SK-N-SH (cell line): Measurements from ENCODE around the gene UBAC2. TPM values are rescaled to one million over a fixed set of nuclear protein-coding genes. Genes with fewer than 3 reads are reported as not detected.

Source experiments
- CTCF ChIA-PET: fragments of 300-600, 350-600 bp; formaldehyde crosslinking; extraction: SDS; loops from one replicate; lab custom pipeline; 2021; lab: Yijun Ruan, JAX
- POLR2A ChIA-PET: fragments of 350-600 bp; sonication (Branson Sonifier 250); formaldehyde crosslinking; extraction: SDS; loops from one replicate; lab custom pipeline; 2020; ENCODE audit warnings: antibody characterized with exemption, inconsistent platforms; lab: Yijun Ruan, JAX
- DNase-seq: peaks from one replicate; pipeline ENCODE4 v3.0.0; 2012
- H2AFZ ChIP-seq: fragments of 200-600 bp; sonication (generic); 2 replicates; pipeline ENCODE4 v1.8.1; 2016; ENCODE audit warnings: antibody characterized with exemption, mild to moderate bottlenecking, low read depth
- H3F3A ChIP-seq: fragments of 200-600 bp; sonication (generic); replicated peaks from 2 replicates; pipeline ENCODE3; 2016; ENCODE audit warnings: antibody characterized with exemption, mild to moderate bottlenecking; ENCODE audit not compliant: insufficient read depth
- H3K27ac ChIP-seq, 2 experiments: fragments of 200-500 bp in 1 of 2; fragments of 200-600 bp in 1 of 2; sonication (Bioruptor generic) in 1 of 2; sonication (generic), shearing (Covaris generic) in 1 of 2; 2 replicates each; pipeline versions ENCODE4 v1.5.1 to v1.6.1; 2014 to 2016; ENCODE audit warnings: low read depth in 2 of 2, inconsistent platforms in 1 of 2, low read length in 1 of 2, mild to moderate bottlenecking in 1 of 2, mixed read lengths in 1 of 2
- H3K27me3 ChIP-seq: fragments of 200-600 bp; sonication (generic), shearing (Covaris generic); 2 replicates; pipeline ENCODE4 v1.6.1; 2016; ENCODE audit warnings: mixed run types; ENCODE audit not compliant: insufficient read depth
- H3K36me3 ChIP-seq, 2 experiments: fragments of 200-500 bp in 1 of 2; fragments of 200-600 bp in 1 of 2; sonication (Bioruptor generic) in 1 of 2; sonication (generic) in 1 of 2; replicated peaks in 1 of 2; 2 replicates each; pipeline versions ENCODE3 to v1.5.1; 2014 to 2016; ENCODE audit warnings: low read length in 1 of 2, mild to moderate bottlenecking in 1 of 2; ENCODE audit not compliant: insufficient read depth in 2 of 2, control insufficient read depth in 1 of 2
- H3K4me1 ChIP-seq, 2 experiments: fragments of 200-500 bp in 1 of 2; fragments of 200-600 bp in 1 of 2; sonication (Bioruptor generic) in 1 of 2; sonication (generic), shearing (Covaris generic) in 1 of 2; 2 replicates each; pipeline versions ENCODE4 v1.5.1 to v1.6.1; 2014 to 2016; ENCODE audit warnings: low read depth in 1 of 2, low read length in 1 of 2, mixed run types in 1 of 2; ENCODE audit not compliant: insufficient read depth in 2 of 2, control insufficient read depth in 1 of 2
- H3K4me2 ChIP-seq: fragments of 200-600 bp; sonication (generic), shearing (Covaris generic); 2 replicates; pipeline ENCODE4 v1.6.1; 2017; ENCODE audit warnings: mixed run types
- H3K4me3 ChIP-seq, 2 experiments: fragments of 200-500 bp in 1 of 2; fragments of 200-600 bp in 1 of 2; sonication (Bioruptor generic) in 1 of 2; sonication (generic), shearing (Covaris generic) in 1 of 2; 2 replicates each; pipeline versions ENCODE4 v1.5.1 to v1.8.1; 2014 to 2016; ENCODE audit warnings: low read depth in 2 of 2, inconsistent platforms in 1 of 2, low read length in 1 of 2, mild to moderate bottlenecking in 1 of 2, mixed read lengths in 1 of 2, moderate library complexity in 1 of 2
- H3K79me2 ChIP-seq: fragments of 200-600 bp; sonication (generic); 2 replicates; pipeline ENCODE4 v1.8.1; 2017; ENCODE audit warnings: mild to moderate bottlenecking; ENCODE audit not compliant: insufficient read depth
- H3K9ac ChIP-seq: fragments of 200-600 bp; sonication (generic); 2 replicates; pipeline ENCODE4 v1.6.1; 2017; ENCODE audit warnings: mixed run types
- H3K9me2 ChIP-seq: fragments of 200-600 bp; sonication (generic); 2 replicates; pipeline ENCODE4 v1.6.1; 2017; ENCODE audit warnings: mixed run types
- H3K9me3 ChIP-seq: fragments of 200-600 bp; sonication (generic); 2 replicates; pipeline ENCODE4 v1.6.1; 2017; ENCODE audit warnings: mixed run types, mild to moderate bottlenecking, moderate library complexity
- H4K20me1 ChIP-seq: fragments of 200-600 bp; sonication (generic); 2 replicates; pipeline ENCODE4 v1.6.1; 2017; ENCODE audit warnings: mild to moderate bottlenecking, mixed run types; ENCODE audit not compliant: insufficient read depth
- CHD2 ChIP-seq: fragments of 150-350 bp; IDR thresholded peaks from 2 replicates; pipeline ENCODE4 v1.6.1; 2018; ENCODE audit warnings: low read length; ENCODE audit not compliant: partially characterized antibody
- ELF1 ChIP-seq: IDR thresholded peaks from 2 replicates; pipeline ENCODE4 v1.4.0; 2012
- EZH2phosphoT487 ChIP-seq: fragments of 200-600 bp; sonication (generic); IDR thresholded peaks from 2 replicates; pipeline ENCODE4 v1.6.1; 2017; ENCODE audit warnings: low read depth, mixed run types, mild to moderate bottlenecking, antibody characterized with exemption, moderate library complexity, borderline replicate concordance
- FOSL2 ChIP-seq: IDR thresholded peaks from 2 replicates; pipeline ENCODE4 v1.4.0; 2012; ENCODE audit warnings: low read depth, mild to moderate bottlenecking, moderate library complexity, borderline replicate concordance
- FOXJ3 ChIP-seq: sonication (generic); formaldehyde crosslinking; IDR thresholded peaks from 2 replicates; pipeline ENCODE4 v1.5.1; 2020; ENCODE audit warnings: mild to moderate bottlenecking, missing genetic modification reagents
- JUND ChIP-seq: IDR thresholded peaks from 2 replicates; pipeline ENCODE4 v1.4.0; 2012
- NFIC ChIP-seq: IDR thresholded peaks from 2 replicates; pipeline ENCODE4 v1.4.0; 2012; ENCODE audit warnings: borderline replicate concordance
- NRF1 ChIP-seq: IDR thresholded peaks from 2 replicates; pipeline ENCODE4 v1.6.1; 2012; ENCODE audit warnings: low read depth, mild to moderate bottlenecking, low read length
- POLR2AphosphoS5 ChIP-seq: IDR thresholded peaks from 2 replicates; pipeline ENCODE4 v1.6.1; 2012; ENCODE audit warnings: low read depth, low read length
- RAD21 ChIP-seq: IDR thresholded peaks from 2 replicates; pipeline ENCODE4 v1.6.1; 2012; ENCODE audit warnings: mild to moderate bottlenecking, low read length
- RCOR1 ChIP-seq: fragments of 150-350 bp; IDR thresholded peaks from 2 replicates; pipeline ENCODE4 v1.6.1; 2017; ENCODE audit warnings: antibody characterized with exemption, low read length
- SIN3A ChIP-seq: IDR thresholded peaks from 2 replicates; pipeline ENCODE4 v1.6.1; 2012; ENCODE audit warnings: low read depth, mild to moderate bottlenecking, low read length, moderate library complexity, borderline replicate concordance
- SMC3 ChIP-seq: IDR thresholded peaks from 2 replicates; pipeline ENCODE4 v1.6.1; 2012; ENCODE audit warnings: low read depth, low read length, improper control_type of control experiment
- TEAD4 ChIP-seq: IDR thresholded peaks from 2 replicates; pipeline ENCODE4 v1.4.0; 2012; ENCODE audit warnings: mild to moderate bottlenecking, borderline replicate concordance; ENCODE audit not compliant: insufficient read depth
- YY1 ChIP-seq: IDR thresholded peaks from 2 replicates; pipeline ENCODE4 v1.4.0; 2012; ENCODE audit warnings: low read depth, mild to moderate bottlenecking
- WGBS: methylation state at CpG from one replicate; pipeline ENCODE4 v1.1.6; 2017; ENCODE audit warnings: low lambda C conversion rate; 5-methylcytosine and 5-hydroxymethylcytosine counted together
- polyA plus RNA-seq, 3 experiments: library from polyadenylated mRNA; depleted of rRNA; stranded (reverse); fragments of >200 nt; gene quantifications; 2 replicates each; pipeline ENCODE4 v1.2.3, GENCODE V29; 2012
- TF ChIP-seq, protein P1 (sequence below): IDR thresholded peaks from 2 replicates; pipeline ENCODE4 v1.6.1; 2012; ENCODE audit warnings: mild to moderate bottlenecking, low read depth, low read length, moderate library complexity
- TF ChIP-seq, protein P2 (sequence below): fragments of 150-350 bp; IDR thresholded peaks from 2 replicates; pipeline ENCODE4 v1.6.1; 2017; ENCODE audit warnings: antibody characterized with exemption, low read length, low read depth, borderline replicate concordance

UBAC2 gene
- polyA plus RNA-seq, 1 of the 3 experiments (the other 2 are of a cell fraction) = 79.0 TPM

DNA sequence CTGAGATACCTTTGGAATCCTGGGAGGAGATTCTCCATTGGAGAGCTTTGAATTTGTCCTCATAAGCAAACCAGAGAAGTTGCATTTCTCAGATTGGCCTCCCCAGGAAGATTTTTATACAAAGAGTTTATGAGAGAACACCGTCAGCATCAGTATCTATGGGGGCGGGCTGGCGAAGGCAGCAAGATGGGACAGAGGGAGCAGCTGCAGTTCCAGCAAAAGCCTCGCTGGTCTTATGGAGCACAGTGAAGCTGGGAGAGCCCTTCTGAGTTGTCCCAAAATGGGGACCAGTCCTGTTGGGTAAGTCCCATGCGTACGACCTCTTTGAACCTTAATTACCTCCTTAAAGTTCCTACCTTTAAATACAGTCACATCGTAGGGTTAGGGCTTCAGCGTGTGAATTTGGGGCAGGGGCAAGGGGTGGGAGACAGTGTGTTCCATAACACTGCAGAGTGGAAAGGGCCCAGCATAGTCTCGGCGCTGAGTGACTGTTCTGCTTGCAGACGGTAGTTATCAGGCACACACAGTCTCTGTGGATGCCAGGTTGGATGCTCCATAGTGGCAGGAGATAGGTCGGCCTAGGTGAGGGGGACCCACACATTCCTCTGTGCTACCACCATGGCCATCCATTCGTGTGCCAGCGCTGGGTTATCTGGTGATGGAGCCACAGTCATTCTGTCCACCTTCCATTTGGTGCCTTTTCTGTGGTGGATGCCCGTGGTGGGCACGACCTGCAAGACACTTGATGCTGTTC is 141.5 kb downstream of the UBAC2 start:
- no peaks in the 10 kb centered on the region for H3K27me3 ChIP-seq
- 99% methylated on average over 10 of the region's 16 CpGs for WGBS
- POLR2A ChIA-PET = interaction anchor here (0.6 kb wide), 1 partner anchor 31 kb away, joined by 4 read pairs; no protein-coding TSS in a partner anchor

DNA sequence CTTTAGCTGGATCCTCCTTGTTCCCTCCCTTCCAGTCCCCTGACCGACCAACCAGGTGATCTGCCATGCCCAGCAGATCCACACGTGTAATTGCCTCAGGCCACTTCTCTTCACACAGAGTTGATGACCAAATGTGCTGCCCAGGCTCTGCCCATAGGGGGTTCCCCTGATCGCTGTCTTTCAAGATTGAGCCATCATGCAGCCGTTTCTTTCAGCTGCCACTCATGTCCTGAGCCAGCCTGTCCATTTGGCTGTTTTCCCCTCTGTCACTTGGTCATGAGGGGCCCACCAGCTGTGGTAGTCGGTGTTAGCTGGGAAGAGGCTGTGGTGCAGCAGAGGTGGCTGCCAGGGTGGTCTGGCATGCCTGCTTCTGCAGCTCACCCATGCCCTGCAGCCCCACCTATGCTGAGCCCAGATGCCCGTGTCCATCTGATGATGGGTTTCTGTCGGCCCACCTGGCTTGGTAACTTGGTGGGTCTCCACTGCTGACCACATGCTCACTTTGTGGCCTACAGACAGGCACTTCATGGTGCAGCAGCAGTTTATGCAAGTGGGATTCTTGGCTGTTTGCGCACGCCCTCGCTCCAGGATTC is 142.2 kb downstream of the UBAC2 start:
- 78% methylated on average over 10 of the region's 10 CpGs for WGBS

More for the DNA sequence above, 141.5 kb downstream of the UBAC2 start:
- H3K4me2 ChIP-seq = no peak overlapping the region
- no peaks in the 10 kb centered on the region for H4K20me1 ChIP-seq
- peaks cover 0 to 2% of the 10 kb centered on the region in 2 experiments; a peak in 1 of 4 replicates for H3K4me1 ChIP-seq
- H3K9ac ChIP-seq = no peak overlapping the region
- no peak for DNase-seq
- H3K79me2 ChIP-seq = no peaks in the 10 kb centered on the region
- H3K27ac ChIP-seq = no peak overlapping the region
- H3K9me3 ChIP-seq = no peaks in the 10 kb centered on the region
- TF ChIP-seq FOSL2 (no peak), NRF1 (no peak), SIN3A (no peak), JUND (no peak), ELF1 (no peak), RCOR1 (no peak), CHD2 (no peak), NFIC (no peak), POLR2AphosphoS5 (no peak), EZH2phosphoT487 (no peak), TEAD4 (no peak), SMC3 (no peak), YY1 (no peak), FOXJ3 (CRISPR knock-in tag) (no peak)
- TF ChIP-seq, protein P1, sequence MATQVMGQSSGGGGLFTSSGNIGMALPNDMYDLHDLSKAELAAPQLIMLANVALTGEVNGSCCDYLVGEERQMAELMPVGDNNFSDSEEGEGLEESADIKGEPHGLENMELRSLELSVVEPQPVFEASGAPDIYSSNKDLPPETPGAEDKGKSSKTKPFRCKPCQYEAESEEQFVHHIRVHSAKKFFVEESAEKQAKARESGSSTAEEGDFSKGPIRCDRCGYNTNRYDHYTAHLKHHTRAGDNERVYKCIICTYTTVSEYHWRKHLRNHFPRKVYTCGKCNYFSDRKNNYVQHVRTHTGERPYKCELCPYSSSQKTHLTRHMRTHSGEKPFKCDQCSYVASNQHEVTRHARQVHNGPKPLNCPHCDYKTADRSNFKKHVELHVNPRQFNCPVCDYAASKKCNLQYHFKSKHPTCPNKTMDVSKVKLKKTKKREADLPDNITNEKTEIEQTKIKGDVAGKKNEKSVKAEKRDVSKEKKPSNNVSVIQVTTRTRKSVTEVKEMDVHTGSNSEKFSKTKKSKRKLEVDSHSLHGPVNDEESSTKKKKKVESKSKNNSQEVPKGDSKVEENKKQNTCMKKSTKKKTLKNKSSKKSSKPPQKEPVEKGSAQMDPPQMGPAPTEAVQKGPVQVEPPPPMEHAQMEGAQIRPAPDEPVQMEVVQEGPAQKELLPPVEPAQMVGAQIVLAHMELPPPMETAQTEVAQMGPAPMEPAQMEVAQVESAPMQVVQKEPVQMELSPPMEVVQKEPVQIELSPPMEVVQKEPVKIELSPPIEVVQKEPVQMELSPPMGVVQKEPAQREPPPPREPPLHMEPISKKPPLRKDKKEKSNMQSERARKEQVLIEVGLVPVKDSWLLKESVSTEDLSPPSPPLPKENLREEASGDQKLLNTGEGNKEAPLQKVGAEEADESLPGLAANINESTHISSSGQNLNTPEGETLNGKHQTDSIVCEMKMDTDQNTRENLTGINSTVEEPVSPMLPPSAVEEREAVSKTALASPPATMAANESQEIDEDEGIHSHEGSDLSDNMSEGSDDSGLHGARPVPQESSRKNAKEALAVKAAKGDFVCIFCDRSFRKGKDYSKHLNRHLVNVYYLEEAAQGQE = no peak
- no peak overlapping the region for H2AFZ ChIP-seq
- H3K4me3 ChIP-seq = no peak overlapping the region
- H3K9me2 ChIP-seq = no peaks in the 10 kb centered on the region
- no peaks in the 10 kb centered on the region for H3F3A ChIP-seq
- H3K36me3 ChIP-seq = peaks cover 14 to 41% of the 10 kb centered on the region in 2 experiments
- CTCF ChIA-PET = interaction anchor here (1.5 kb wide), 1 partner anchor 20 kb away, joined by 4 read pairs; no protein-coding TSS in a partner anchor

More for the DNA sequence above, 142.2 kb downstream of the UBAC2 start:
- Histone ChIP-seq H3K4me3 (no peak overlapping the region), H4K20me1 (no peaks in the 10 kb centered on the region), H3F3A (no peaks in the 10 kb centered on the region), H3K4me2 (no peak overlapping the region), H3K79me2 (no peaks in the 10 kb centered on the region), H3K27me3 (no peaks in the 10 kb centered on the region), H3K36me3 (peaks cover 14 to 47% of the 10 kb centered on the region in 2 experiments), H3K9me2 (no peaks in the 10 kb centered on the region), H3K27ac (no peak overlapping the region), H2AFZ (no peak overlapping the region), H3K9ac (no peak overlapping the region), H3K4me1 (peaks cover 0 to 2% of the 10 kb centered on the region in 2 experiments; a peak in 1 of 4 replicates), H3K9me3 (no peaks in the 10 kb centered on the region)
- ChIA-PET CTCF (interaction anchor here (1.0 to 1.5 kb wide), 2 partner anchors 9 to 21 kb away, joined by 3 to 4 read pairs; no protein-coding TSS in a partner anchor), POLR2A (no interaction called here)
- no peak for TF ChIP-seq TEAD4
- TF ChIP-seq FOSL2 = no peak
- TF ChIP-seq, protein P2, sequence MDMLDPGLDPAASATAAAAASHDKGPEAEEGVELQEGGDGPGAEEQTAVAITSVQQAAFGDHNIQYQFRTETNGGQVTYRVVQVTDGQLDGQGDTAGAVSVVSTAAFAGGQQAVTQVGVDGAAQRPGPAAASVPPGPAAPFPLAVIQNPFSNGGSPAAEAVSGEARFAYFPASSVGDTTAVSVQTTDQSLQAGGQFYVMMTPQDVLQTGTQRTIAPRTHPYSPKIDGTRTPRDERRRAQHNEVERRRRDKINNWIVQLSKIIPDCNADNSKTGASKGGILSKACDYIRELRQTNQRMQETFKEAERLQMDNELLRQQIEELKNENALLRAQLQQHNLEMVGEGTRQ = no peak
- TF ChIP-seq RAD21 = no peak
- DNase-seq = no peak
